ENCODE measurements around the gene PDAP1.
"Not testable (repeated sequence)": the region's sequence is repeated elsewhere in the genome, so short reads cannot be mapped to it uniquely, and the experiment has no call there.

DNA sequence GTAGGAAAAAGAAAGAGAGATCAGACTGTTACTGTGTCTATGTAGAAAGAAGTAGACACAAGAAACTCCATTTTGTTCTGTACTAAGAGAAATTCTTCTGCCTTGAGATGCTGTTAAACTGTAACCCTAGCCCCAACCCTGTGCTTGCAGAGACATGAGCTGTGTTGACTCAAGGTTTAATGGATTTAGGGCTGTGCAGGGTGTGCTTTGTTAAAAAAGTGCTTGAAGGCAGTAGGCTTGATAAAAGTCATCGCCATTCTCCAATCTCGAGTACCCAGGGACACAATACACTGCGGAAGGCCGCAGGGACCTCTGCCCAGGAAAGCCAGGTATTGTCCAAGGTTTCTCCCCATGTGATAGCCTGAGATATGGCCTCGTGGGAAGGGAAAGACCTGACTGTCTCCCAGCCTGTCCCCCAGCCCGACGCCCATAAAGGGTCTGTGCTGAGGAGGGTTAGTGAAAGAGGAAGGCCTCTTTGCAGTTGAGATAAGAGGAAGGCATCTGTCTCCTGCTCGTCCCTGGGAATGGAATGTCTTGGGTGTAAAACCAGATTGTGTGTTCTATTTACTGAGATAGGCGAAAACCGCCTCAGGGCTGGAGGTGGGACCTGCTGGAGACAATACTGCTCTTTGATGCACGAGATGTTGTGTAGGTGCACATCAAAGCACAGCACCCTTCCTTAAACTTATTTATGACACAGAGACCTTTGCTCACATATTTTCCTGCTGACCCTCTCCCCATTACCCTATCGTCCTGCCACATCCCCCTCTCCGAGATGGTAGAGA is 23.6 kb upstream of the PDAP1 start:
- TF ChIP-seq, protein P1, sequence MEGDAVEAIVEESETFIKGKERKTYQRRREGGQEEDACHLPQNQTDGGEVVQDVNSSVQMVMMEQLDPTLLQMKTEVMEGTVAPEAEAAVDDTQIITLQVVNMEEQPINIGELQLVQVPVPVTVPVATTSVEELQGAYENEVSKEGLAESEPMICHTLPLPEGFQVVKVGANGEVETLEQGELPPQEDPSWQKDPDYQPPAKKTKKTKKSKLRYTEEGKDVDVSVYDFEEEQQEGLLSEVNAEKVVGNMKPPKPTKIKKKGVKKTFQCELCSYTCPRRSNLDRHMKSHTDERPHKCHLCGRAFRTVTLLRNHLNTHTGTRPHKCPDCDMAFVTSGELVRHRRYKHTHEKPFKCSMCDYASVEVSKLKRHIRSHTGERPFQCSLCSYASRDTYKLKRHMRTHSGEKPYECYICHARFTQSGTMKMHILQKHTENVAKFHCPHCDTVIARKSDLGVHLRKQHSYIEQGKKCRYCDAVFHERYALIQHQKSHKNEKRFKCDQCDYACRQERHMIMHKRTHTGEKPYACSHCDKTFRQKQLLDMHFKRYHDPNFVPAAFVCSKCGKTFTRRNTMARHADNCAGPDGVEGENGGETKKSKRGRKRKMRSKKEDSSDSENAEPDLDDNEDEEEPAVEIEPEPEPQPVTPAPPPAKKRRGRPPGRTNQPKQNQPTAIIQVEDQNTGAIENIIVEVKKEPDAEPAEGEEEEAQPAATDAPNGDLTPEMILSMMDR (IDR thresholded peaks at IDR 0.05; ENCODE audit: low read depth, low read length, missing input control), result not testable (repeated sequence)
- TF ChIP-seq EGR1 (IDR thresholded peaks at IDR 0.05; ENCODE audit: low read depth in 2 of 2); YY1 (IDR thresholded peaks at IDR 0.05); JUND (IDR thresholded peaks at IDR 0.05): not testable (repeated sequence)
- TF ChIP-seq, protein P2, sequence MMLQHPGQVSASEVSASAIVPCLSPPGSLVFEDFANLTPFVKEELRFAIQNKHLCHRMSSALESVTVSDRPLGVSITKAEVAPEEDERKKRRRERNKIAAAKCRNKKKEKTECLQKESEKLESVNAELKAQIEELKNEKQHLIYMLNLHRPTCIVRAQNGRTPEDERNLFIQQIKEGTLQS (IDR thresholded peaks at IDR 0.05), result not testable (repeated sequence)
- TF ChIP-seq, protein P3, sequence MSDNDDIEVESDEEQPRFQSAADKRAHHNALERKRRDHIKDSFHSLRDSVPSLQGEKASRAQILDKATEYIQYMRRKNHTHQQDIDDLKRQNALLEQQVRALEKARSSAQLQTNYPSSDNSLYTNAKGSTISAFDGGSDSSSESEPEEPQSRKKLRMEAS (IDR thresholded peaks at IDR 0.05), result not testable (repeated sequence)

Measured in liver (tissue), 3 donors.